Activated T-cell treated with anti-CD3 and anti-CD28 coated beads, Interleukin-2, amount 50 U/mL, for 4 hours (primary cell): ENCODE measurements around the gene THRAP3. TPM values are rescaled to one million over a fixed set of nuclear protein-coding genes. Genes with fewer than 3 reads are reported as not detected.

Source experiments
- ATAC-seq, 2 donors: fragments of 200-7000 bp; cut with Tn5 transposase; one replicate each; pipeline ENCODE4 v1.10.0; 2021
- DNase-seq: peaks from one replicate; pipeline ENCODE4 v3.0.0-alpha.2; 2020
- H3K27me3 Mint-ChIP-seq: one replicate; pipeline ENCODE4 v1.8.0; 2021; ENCODE audit warnings: low read depth, mixed read lengths
- H3K36me3 Mint-ChIP-seq: one replicate; pipeline ENCODE4 v1.8.0; 2022; ENCODE audit warnings: mixed read lengths; ENCODE audit not compliant: insufficient read depth
- H3K4me1 Mint-ChIP-seq: one replicate; pipeline ENCODE4 v1.8.0; 2021; ENCODE audit warnings: low read depth, mixed read lengths
- H3K4me3 Mint-ChIP-seq: one replicate; pipeline ENCODE4 v1.8.0; 2021; ENCODE audit warnings: mild to moderate bottlenecking, moderate library complexity, mixed read lengths
- H3K9me3 Mint-ChIP-seq: one replicate; pipeline ENCODE4 v1.8.0; 2021; ENCODE audit warnings: mixed read lengths
- total RNA-seq, 3 donors: library from RNA; stranded (reverse); gene quantifications; one replicate each; pipeline ENCODE4 v1.2.1, GENCODE V29; 2021

THRAP3 gene
- total RNA-seq, 3 donors from 2014 or later, result 134 to 145 (median 142) TPM

GRCh38 chr1:36328713-36329112, 104.5 kb downstream of the THRAP3 start:
- no peak for ATAC-seq
- H3K9me3 Mint-ChIP-seq, result no peaks in the 10 kb centered on the region
- H3K4me3 Mint-ChIP-seq, result no peak overlapping the region
- DNase-seq, result no peak
- no peaks in the 10 kb centered on the region for H3K36me3 Mint-ChIP-seq
- H3K4me1 Mint-ChIP-seq, result peaks cover 10% of the 10 kb centered on the region
- H3K27me3 Mint-ChIP-seq, result no peaks in the 10 kb centered on the region

- no peaks in the 10 kb centered on the region for H3K4me1 Mint-ChIP-seq
- no peak for ATAC-seq
- no peaks in the 10 kb centered on the region for H3K36me3 Mint-ChIP-seq
- no peaks in the 10 kb centered on the region for H3K9me3 Mint-ChIP-seq
- H3K4me3 Mint-ChIP-seq, result no peak overlapping the region
- H3K27me3 Mint-ChIP-seq, result no peaks in the 10 kb centered on the region
- no peak for DNase-seq
Observed at GRCh38 chr1:36329817-36330216, 105.6 kb downstream of the THRAP3 start.

GRCh38 chr1:36330940-36331339, 106.7 kb downstream of the THRAP3 start:
- Mint-ChIP-seq H3K36me3 (no peaks in the 10 kb centered on the region), H3K4me1 (no peaks in the 10 kb centered on the region), H3K4me3 (no peak overlapping the region), H3K9me3 (no peaks in the 10 kb centered on the region), H3K27me3 (no peaks in the 10 kb centered on the region)
- DNase-seq (no peak), ATAC-seq (no peak)

GRCh38 chr1:36337830-36338229, 113.6 kb downstream of the THRAP3 start:
- H3K4me1 Mint-ChIP-seq, result peaks cover 12% of the 10 kb centered on the region
- H3K4me3 Mint-ChIP-seq, result no peak overlapping the region
- no peaks in the 10 kb centered on the region for H3K27me3 Mint-ChIP-seq
- ATAC-seq (no peak), DNase-seq (no peak)
- peaks cover 9% of the 10 kb centered on the region for H3K36me3 Mint-ChIP-seq
- H3K9me3 Mint-ChIP-seq, result no peaks in the 10 kb centered on the region

- ATAC-seq, result no peak
- Mint-ChIP-seq H3K36me3 (peaks cover 9% of the 10 kb centered on the region), H3K4me3 (no peak overlapping the region), H3K4me1 (peaks cover 12% of the 10 kb centered on the region), H3K27me3 (no peaks in the 10 kb centered on the region), H3K9me3 (no peaks in the 10 kb centered on the region)
- DNase-seq, result no peak
Observed at GRCh38 chr1:36339215-36339614, 115.0 kb downstream of the THRAP3 start.

GRCh38 chr1:36339615-36340014, 115.4 kb downstream of the THRAP3 start:
- no peak overlapping the region for H3K4me3 Mint-ChIP-seq
- no peaks in the 10 kb centered on the region for H3K9me3 Mint-ChIP-seq
- ATAC-seq (no peak), DNase-seq (no peak)
- peaks cover 10% of the 10 kb centered on the region for H3K36me3 Mint-ChIP-seq
- H3K4me1 Mint-ChIP-seq, result peaks cover 12% of the 10 kb centered on the region
- no peaks in the 10 kb centered on the region for H3K27me3 Mint-ChIP-seq

- DNase-seq (no peak), ATAC-seq (no peak)
- Mint-ChIP-seq H3K36me3 (peaks cover 15% of the 10 kb centered on the region), H3K9me3 (no peaks in the 10 kb centered on the region), H3K27me3 (no peaks in the 10 kb centered on the region), H3K4me1 (peaks cover 12% of the 10 kb centered on the region), H3K4me3 (no peak overlapping the region)
Observed at GRCh38 chr1:36341626-36342320, 117.5 kb downstream of the THRAP3 start.

- peaks cover 21% of the 10 kb centered on the region for H3K36me3 Mint-ChIP-seq
- ATAC-seq (peak; percentile 77 to 87), DNase-seq (peak; percentile 62)
- peaks cover 12% of the 10 kb centered on the region for H3K4me1 Mint-ChIP-seq
- no peaks in the 10 kb centered on the region for H3K27me3 Mint-ChIP-seq
- no peaks in the 10 kb centered on the region for H3K9me3 Mint-ChIP-seq
- H3K4me3 Mint-ChIP-seq, result no peak overlapping the region
Observed at GRCh38 chr1:36342426-36343185, 118.4 kb downstream of the THRAP3 start.

- Mint-ChIP-seq H3K4me3 (no peak overlapping the region), H3K27me3 (no peaks in the 10 kb centered on the region), H3K4me1 (peaks cover 10% of the 10 kb centered on the region), H3K36me3 (peaks cover 26% of the 10 kb centered on the region), H3K9me3 (no peaks in the 10 kb centered on the region)
- no peak for ATAC-seq
- no peak for DNase-seq
Observed at GRCh38 chr1:36343651-36344394, 119.6 kb downstream of the THRAP3 start.

- Mint-ChIP-seq H3K4me3 (no peak overlapping the region), H3K36me3 (peaks cover 25% of the 10 kb centered on the region), H3K4me1 (peaks cover 5% of the 10 kb centered on the region), H3K9me3 (no peaks in the 10 kb centered on the region), H3K27me3 (no peaks in the 10 kb centered on the region)
- DNase-seq, result no peak
- no peak for ATAC-seq
Observed at GRCh38 chr1:36344395-36344680, 120.1 kb downstream of the THRAP3 start.

- Mint-ChIP-seq H3K27me3 (no peaks in the 10 kb centered on the region), H3K4me1 (peaks cover 4% of the 10 kb centered on the region), H3K36me3 (peaks cover 24% of the 10 kb centered on the region), H3K4me3 (no peak overlapping the region), H3K9me3 (no peaks in the 10 kb centered on the region)
- ATAC-seq (no peak), DNase-seq (no peak)
Observed at GRCh38 chr1:36345353-36345752, 121.1 kb downstream of the THRAP3 start.

- Mint-ChIP-seq H3K27me3 (no peaks in the 10 kb centered on the region), H3K9me3 (no peaks in the 10 kb centered on the region)
- ATAC-seq, result no peak
Observed at GRCh38 chr1:36346741-36347370, 122.6 kb downstream of the THRAP3 start.

GRCh38 chr1:36349241-36349671, 125.0 kb downstream of the THRAP3 start:
- ATAC-seq (peak in 1 of 2 donors; percentile 17), DNase-seq (no peak)
- H3K9me3 Mint-ChIP-seq, result no peaks in the 10 kb centered on the region
- peaks cover 25% of the 10 kb centered on the region for H3K36me3 Mint-ChIP-seq
- H3K27me3 Mint-ChIP-seq, result no peaks in the 10 kb centered on the region
- H3K4me1 Mint-ChIP-seq, result peaks cover 26% of the 10 kb centered on the region
- no peak overlapping the region for H3K4me3 Mint-ChIP-seq

More at GRCh38 chr1:36346741-36347370, 122.6 kb downstream of the THRAP3 start:
- DNase-seq, result no peak
- Mint-ChIP-seq H3K36me3 (peaks cover 16% of the 10 kb centered on the region), H3K4me3 (no peak overlapping the region), H3K4me1 (peaks cover 19% of the 10 kb centered on the region)

- no peak for ATAC-seq
- Mint-ChIP-seq H3K9me3 (no peaks in the 10 kb centered on the region), H3K4me3 (no peak overlapping the region), H3K36me3 (peaks cover 27% of the 10 kb centered on the region), H3K4me1 (peaks cover 26% of the 10 kb centered on the region), H3K27me3 (no peaks in the 10 kb centered on the region)
- no peak for DNase-seq
Observed at GRCh38 chr1:36349839-36350238, 125.6 kb downstream of the THRAP3 start.
